NCI-H446 (cell line): ENCODE results near the gene DUSP12.
A peak's percentile ranks its signal among the peaks of the same experiment; 100 is the strongest.
"Not testable (repeated sequence)": the region's sequence is repeated elsewhere in the genome, so short reads cannot be mapped to it uniquely, and the experiment has no call there.

Experiments used
- DNase-seq, 2 experiments: peaks; one replicate each; lab custom pipeline; 2025; lab: John Stamatoyannopoulos, UW

DUSP12 gene, protein sequence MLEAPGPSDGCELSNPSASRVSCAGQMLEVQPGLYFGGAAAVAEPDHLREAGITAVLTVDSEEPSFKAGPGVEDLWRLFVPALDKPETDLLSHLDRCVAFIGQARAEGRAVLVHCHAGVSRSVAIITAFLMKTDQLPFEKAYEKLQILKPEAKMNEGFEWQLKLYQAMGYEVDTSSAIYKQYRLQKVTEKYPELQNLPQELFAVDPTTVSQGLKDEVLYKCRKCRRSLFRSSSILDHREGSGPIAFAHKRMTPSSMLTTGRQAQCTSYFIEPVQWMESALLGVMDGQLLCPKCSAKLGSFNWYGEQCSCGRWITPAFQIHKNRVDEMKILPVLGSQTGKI

DNA sequence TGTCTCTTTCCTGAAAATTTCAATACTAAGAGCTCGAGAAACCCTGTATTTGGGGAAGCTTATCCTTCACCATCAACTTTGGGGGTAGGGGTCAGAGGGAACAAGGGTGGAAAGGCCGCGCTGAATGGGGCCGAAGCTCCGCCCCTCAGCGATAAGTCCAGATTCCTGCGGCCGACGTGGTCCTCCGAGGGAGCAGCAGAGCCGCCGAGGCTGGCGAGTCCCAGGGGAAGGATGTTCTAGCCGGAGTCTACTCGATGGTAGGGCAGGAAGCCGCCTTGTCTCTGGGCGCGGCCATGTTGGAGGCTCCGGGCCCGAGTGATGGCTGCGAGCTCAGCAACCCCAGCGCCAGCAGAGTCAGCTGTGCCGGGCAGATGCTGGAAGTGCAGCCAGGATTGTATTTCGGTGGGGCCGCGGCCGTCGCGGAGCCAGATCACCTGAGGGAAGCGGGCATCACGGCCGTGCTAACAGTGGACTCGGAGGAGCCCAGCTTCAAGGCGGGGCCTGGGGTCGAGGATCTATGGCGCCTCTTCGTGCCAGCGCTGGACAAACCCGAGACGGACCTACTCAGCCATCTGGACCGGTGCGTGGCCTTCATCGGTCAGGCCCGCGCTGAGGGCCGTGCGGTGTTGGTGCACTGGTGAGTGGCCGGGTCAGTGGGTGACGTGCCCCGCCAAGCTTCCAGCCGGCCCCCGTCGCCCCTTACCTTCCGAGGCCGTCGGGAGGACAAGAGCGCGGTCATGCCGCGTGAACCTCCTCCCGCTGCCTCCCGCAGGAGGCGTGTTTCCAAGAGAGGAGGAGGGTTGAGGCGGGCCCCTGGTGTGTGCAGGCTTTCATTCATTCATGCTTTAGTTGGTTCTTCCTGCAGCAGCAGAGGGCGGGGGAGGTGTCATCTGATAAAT, at the start of gene DUSP12:
Gene DUSP12, plus strand, starts transcription at position 278 of the 899 bp plus-strand sequence. Its CDS starts 16 bp downstream, at position 294.
- DNase-seq: peak; percentile 92 to 98

DNA sequence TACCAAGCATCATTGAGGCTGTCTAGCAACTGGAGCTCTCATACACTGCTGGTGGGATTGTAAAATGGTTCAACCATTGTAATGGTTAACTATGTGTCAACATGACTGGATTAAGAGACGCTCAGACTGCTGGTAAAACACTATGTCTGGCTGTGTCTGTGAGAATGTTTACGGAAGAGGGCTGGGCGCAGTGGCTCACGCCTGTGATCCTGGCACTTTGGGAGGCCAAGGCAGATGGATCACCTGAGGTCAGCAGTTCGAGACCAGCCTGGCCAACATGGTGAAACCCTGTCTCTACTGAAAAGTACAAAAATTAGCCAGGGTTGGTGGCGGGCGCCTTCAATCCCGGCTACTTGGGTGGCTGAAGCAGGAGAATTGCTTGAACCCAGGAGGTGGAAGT, 47.3 kb upstream of the DUSP12 start:
- no peak for DNase-seq

DNA sequence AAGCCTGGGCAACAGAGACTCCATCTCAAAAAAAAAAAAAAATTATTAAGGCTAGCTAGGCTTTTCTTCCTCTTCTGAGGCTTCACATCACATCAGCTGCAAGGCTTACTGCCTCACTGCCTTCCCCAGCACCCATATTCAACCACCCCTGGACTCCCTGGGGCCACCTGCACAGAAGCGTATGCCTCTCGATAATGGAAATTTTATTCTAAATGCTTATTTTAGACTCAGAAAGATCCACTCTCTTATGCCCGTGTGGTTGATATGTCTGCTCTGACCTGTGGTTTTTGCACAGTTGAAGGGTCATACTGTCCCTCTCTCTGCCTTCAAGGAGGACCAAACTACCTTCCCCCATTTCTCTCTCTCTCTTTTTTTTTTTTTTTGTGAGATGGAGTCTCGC, 44.0 kb upstream of the DUSP12 start:
- DNase-seq: no peak

DNA sequence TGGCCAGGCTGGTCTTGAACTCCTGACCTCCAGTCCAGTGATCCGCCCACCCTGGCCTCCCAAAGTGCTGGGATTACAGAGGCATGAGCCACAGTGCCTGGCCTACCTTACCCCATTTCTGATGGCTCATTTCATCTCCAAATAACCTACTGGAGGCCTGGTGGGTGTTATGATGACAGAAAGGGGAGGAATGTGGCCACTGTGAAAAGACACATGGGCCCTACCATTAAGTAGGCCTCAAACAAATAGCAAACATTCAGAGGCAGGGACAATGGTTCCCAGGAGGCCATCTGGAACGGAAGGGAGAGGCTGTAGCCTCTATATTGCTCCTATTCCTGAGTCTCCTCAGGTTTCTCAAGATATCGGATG, 43.5 kb upstream of the DUSP12 start:
- no peak for DNase-seq

DNA sequence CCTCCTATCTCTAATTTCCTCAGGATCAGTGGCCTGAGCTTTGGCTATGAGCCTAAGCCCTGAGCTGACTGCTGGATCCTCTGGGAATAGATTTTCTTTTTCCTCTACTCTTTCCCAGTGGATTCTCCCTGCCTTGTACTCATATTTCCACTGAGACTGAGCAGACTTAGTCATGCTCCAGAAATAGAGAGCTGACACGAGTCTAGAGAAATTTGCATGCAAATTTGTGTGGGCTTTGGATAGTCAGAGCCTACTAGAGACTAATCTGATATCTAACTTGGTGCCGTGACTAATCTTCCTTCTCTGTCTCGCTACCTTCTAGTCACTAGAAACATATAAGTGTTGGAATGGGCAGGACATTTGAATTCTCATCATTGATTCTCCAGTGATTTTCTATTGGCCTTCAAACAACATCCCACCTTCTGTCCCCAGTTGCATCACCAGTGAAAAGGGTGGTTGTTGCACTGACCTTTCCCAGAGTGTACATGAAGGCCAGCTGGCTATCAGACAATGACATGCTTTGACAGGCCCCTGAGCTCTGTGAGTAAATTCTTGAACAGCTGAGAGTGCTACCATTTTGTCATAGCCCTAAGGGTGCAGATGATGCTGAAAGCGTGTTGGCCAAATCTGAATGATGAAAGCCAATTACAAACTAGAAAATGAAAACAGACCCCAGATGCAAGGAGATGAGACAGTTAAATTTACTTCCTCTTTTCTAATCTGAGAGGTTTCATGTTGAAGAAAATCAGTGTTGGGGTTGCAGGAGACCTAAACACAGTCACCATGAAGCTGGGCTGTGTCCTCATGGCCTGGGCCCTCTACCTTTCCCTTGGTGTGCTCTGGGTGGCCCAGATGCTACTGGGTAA, 42.9 kb upstream of the DUSP12 start, which contains the start of gene FCRLA:
Gene FCRLA, plus strand, starts transcription at position 748 of the 866 bp plus-strand sequence. Its CDS starts 36 bp downstream, at position 784.
- no peak for DNase-seq

DNA sequence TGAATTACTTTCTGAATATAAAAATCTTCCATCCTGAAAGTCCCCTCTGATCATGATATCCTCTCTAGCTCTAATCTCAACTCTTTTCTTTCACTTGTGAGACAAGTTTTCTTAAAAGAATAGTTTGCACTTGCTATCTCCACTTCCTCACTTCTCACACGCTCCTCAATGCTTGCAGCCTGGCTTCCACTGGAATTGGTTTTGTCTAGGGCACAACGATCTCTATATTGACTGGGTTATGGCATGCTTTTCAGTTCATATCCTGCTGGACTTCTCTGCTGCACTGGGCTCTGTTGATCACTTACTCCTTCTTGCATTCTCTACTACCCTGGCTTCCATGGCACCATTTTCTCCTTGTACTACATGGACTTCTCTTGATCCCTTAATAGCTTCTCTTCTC, 42.1 kb upstream of the DUSP12 start:
- no peak for DNase-seq

DNA sequence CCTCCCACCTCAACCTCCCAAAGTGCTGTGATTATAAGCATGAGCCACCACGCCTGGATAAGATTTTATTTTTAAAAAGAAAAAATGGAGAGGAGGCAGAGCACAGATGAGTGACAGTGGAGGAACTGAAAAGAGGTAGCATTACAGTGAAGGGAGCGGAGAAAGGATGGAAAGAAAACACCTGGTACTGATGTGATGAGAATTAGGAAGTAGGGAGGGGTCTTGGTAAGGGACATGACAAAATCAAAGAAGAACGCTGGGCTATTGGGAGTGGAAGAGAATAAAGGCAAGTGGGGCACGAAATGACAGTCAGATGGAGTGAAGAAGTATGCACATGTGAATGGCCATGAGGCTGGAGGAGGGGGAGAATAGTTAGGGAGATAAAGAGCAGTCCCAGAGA, 40.2 kb upstream of the DUSP12 start:
- no peak for DNase-seq

DNA sequence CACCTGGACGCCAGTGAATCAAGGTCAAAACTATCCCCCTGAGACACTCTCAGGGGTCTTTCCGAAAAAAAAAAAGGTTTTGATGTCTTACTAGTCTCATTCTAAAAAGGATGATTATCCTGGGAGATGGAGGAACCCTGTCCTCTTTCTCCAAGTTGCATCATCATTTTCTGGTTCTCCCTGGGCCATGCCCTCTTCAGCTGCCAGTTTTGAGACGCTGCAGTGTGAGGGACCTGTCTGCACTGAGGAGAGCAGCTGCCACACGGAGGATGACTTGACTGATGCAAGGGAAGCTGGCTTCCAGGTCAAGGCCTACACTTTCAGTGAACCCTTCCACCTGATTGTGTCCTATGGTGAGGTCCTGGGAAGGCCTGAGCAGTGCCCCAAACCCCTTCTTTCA, 39.0 kb upstream of the DUSP12 start:
- no peak for DNase-seq

DNA sequence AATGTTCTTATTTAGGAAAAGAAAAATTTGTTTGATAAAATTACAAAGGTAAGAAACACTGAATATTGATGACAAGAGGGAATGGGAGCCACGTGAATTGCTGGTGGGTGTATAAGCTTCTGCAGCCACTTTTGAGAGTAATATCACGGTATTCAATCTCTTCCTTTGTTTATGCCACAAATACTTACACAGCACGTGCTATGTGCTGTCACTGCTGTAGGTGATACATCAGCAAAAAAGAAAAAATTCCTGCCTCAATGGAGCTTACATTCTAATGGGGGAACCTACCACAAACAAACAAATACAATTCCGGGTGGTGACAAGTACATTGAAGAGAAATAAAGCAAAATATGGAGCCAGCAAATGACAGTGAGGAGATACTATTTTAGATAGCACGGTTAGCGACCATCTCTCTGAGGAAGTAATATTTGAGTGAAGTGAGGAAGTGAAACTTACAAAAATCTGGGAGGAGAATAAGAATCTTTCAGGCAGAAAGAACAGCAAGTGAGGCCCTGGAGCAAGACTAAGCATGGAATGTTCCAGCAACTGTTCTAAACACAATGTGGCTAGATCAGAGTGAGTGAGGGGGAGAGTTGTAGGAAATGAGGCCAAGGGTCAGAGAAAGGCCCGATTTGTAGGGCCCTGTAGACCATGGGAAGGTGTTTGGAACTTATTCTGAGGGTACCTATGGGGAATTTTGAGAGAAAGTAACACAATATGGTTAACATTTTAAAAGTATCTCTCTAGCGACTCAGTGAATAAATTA, 30.8 kb upstream of the DUSP12 start:
- DNase-seq: no peak

DNA sequence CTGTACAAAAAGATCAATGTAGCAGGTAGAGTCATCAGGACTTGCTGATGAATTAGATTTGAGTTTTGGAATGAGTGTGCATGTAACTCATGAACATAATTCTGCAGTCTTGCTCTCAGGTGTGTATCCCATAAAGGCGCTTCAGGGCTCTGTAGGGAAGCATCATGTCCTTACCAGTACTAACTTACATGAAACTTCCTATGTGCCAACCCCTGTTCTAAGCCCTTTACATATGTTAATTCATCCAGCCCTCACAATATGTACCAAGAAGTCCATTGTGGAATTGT, 30.3 kb upstream of the DUSP12 start:
- DNase-seq: no peak

DNA sequence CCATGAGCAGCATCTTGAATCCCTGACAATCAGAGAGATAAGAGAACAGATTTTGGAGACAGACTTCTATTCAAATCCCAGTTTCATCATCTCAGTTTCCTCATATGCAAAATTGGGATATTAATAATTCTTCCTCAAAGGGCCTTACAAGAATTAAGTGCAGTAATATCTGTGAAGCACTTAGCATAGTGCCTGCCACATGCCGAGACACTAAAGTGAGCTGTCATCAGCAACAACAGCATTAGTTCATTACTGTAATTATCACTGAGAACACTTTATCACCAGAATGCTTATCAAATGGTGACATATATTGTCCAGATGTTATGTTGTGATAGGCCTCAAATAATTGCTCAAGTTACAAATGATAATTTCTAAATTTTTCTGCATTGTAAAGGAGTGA, 29.2 kb upstream of the DUSP12 start:
- DNase-seq: no peak

DNA sequence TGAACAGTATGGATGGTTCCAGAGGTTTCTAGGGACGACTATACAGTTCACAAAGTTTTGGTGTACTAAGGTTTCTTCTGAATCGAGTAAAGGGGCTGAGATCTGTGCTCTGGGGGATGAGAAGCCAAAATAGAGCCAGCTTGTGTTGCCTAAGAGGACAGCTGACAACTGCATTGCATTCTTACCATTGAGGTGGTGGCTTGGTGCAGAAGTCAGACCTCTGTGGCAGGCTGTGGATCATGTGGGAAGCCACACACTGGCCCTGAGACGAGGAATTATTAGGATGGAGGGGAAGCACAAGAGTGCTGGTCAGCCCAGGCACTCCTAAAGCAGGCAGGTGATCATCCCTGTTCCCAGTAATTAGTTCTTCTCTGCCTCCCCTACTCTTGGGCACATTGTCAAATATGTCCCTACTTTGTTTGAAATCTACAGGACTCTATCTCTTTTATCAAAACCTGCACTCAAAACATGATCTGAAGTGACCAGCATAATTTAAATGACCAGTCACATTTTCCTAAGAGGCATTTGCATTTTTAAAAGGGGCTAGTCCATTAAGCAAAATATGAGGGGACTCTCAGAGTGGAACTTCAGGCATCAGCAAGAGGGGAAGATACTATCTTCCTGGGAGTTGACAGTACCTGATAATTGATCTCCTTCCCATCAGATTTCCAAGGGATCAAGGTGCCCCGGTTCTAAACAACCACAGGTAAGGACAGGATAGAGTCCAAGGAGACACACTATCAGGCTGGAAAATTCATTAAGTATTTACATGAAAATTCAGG, 28.4 kb upstream of the DUSP12 start, which contains the start of gene FCRLB:
Gene FCRLB, plus strand, starts transcription at position 589 of the 782 bp plus-strand sequence. CDS start 1,129 bp downstream, outside the sequence.
- no peak for DNase-seq

DNA sequence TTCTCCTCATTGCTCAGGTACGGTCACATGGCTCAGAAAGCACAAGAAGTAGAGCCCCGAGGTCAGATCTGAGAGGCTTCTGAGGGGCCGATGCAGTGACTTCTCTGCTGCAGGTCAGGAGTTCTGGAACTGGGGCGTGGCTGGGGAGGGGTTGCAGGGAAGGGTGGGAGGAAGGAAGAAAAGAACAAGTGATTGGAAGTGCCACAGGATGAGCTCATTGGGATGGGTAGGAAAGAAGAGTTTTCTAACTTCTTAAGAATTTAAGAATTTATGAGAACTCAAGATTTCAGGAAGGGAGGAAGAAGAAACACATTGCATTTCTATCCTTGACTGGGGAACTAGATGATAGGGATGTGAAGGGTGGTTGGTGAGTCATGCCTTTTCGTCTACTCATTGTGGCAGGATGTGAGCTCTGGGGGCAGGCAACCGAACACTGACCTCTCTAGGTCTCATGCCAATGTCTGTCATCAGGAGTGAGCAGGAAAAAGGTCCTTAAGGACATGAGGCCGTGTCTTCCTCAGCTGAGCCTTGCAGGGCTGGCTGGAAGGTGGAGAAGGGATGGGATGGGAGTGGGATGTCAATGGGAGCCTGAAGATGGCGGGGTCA, 27.7 kb upstream of the DUSP12 start:
- no peak for DNase-seq

DNA sequence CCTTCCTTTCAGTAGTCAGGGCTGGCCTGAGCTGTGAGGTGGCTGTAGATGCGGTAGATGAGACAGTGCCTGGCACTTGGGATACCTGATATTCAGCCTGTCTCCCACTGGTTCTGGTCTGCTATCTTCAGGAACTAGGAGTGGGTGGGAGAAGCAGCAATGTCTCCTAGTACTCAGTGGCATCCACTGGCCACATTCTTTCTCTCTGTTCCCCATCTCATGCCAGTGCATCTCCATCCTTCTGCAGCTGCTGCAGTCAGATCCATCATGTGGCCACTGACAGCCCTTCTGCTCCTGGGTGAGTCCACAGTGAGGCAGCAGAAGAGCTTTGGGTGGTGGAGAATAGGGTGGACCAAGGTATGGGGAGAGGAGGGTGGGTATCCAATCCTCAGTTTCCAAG, 27.2 kb upstream of the DUSP12 start:
- DNase-seq: no peak

DNA sequence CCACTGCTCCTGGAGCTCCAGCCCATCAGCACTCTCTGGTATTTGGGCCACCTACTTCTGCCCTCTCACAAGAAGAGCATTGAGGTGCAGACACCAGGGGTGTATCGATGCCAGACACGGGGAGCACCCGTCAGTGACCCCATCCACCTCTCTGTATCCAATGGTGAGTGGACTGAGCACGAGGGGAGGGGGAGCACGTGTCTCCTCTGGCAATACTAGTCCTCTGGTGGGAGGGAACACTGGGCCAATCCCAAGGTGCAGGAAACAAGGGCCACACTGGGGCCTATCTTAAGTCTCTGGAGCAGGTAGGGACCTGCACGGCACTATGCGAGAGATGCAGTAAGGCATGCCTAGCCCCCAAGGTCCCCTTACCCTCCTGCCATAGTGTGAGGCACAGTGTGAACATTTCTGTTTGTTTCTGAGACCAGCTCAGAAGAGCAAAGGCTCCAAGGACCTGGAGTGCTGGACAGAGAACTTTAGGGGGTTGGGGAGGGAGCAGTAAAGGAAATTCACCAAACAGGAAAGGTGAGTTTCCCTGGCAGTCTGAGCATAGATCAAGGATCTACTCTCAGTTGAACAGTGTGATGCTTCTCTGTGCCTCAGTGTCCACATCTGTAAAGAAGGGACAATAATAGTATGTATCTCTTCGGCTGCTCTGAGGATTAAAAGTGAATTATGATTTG, 26.0 kb upstream of the DUSP12 start:
- no peak for DNase-seq

DNA sequence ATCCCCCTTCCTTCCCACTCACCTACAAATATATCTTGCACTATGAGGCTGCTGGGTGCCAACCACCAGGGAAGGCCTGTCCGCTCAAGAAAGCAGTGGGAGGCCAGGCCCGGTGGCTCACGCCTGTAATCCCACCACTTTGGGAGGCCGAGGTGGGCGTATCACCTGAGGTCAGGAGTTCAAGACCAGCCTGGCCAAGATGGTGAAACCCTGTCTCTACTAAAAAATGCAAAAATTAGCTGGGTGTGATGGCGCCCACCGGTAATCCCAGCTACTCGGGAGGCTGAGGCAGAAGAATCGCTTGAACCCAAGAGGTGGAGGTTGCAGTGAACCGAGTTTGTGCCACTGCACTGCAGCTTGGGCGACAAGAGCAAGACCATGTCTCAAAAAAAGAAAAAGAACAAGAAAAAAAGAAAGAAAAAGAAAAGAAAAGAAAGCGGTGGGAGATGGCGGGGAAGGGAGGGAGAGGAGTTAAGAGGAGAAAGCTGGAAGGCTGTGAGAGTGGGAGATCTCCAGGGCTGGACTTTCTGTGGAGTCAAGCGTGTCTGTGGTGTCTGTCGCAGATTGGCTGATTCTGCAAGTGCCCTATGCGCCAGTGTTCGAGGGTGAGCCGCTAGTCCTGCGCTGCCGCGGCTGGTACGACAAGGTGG, 24.2 kb upstream of the DUSP12 start:
- DNase-seq: not testable (repeated sequence)

DNA sequence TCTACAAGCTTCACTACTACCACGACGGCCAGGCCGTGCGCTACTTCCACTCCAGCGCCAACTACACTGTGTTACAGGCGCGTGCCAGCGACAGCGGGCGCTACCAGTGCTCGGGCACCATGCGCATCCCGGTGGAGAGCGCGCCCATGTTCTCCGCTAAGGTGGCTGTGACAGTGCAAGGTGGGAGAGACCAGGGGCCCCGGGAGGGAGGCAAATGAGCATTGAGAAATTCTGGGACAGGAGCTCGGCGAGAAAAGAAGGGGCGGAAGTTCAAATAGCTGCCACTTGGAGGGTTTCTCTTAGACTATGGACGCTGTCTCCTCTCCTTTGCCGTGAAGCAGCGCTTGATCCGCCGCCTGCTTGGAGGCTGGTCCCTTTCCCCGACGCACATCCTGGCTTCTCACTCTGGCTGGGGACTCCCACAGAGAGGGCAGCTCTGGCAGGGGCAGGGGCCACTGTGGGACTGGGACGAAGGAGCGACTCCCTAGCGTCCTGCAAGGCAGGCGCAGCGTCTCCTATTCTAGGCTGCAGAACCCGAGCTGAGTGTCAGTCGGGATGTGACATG, 23.6 kb upstream of the DUSP12 start:
- peak in 1 of 2 experiments; percentile 21 for DNase-seq

DNA sequence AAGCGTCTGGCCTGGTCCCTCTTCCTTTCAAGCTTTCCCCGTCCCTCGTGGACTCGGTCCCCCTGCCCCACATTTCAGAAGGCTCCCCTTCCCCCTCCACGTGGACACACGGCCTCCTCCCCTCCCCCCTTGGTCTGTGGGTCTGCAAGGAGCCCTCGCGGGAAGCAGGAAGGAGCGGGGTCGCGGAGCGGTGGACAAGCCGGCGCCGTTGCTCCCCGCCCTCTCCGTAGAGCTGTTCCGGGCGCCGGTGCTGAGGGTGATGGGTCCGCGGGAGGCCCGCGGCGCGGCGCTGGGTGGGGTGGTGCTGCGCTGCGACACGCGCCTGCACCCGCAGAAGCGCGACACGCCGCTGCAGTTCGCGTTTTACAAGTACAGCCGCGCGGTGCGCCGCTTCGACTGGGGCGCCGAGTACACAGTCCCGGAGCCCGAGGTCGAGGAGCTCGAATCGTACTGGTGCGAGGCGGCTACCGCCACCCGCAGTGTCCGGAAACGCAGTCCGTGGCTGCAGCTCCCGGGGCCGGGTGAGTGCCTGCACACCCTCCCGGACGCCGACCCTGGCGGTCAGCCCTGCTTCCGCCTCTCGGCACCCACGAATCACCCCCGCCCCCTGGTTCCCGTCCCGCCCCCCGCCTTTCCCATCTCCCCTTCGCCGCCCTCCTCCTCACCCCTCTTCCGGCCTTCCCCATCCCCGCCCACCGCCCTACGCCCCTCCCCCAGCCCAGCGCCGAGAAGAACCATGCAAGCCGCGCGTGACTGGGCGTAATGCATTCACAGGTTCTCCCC, 22.9 kb upstream of the DUSP12 start:
- peak in 1 of 2 experiments; percentile 40 for DNase-seq
